ENCODE data around the gene DUOX1. TPM values are rescaled to one million over a fixed set of nuclear protein-coding genes. Genes with fewer than 3 reads are reported as not detected.
A peak's percentile ranks its signal among the peaks of the same experiment; 100 is the strongest.

DUOX1 gene
- total RNA-seq, 4 donors from 2014 or later = 0.33 to 1.7 (median 0.61) TPM

DNA sequence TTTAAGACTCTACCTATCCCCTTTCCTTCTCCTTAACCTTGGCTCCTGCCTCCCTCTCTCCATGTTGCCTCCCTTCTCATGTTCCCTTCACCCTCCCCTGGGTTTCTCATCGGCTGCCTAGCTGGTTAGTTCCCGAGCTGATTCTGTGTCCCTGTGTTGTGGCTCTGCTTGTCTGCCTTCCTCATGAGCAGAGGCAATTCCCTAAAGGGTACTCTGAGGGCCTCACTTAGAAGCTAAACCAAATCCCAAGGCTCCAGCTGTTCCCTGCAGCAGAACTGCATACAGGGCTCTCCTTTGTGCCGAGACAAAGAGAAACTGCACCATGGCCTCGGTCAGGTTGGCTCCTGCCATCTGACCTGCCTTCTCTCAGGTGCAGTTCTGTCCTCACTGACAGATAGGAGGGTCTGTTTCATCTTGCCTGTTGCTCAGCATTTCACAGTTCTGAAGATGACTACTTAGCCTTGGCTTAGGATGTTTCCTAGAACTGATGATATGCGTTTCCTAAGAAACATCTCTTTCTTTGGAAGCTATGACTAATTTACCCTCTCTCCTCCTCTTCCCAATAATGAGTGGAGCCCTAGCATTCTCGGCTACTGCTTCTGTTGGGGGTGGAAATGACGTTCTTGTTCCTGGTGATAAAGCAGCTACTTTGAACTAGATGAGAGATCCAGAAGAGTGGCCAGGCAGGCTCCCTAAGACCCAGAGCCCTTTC, 27.1 kb downstream of the DUOX1 start:
- TF ChIP-seq, protein P1, sequence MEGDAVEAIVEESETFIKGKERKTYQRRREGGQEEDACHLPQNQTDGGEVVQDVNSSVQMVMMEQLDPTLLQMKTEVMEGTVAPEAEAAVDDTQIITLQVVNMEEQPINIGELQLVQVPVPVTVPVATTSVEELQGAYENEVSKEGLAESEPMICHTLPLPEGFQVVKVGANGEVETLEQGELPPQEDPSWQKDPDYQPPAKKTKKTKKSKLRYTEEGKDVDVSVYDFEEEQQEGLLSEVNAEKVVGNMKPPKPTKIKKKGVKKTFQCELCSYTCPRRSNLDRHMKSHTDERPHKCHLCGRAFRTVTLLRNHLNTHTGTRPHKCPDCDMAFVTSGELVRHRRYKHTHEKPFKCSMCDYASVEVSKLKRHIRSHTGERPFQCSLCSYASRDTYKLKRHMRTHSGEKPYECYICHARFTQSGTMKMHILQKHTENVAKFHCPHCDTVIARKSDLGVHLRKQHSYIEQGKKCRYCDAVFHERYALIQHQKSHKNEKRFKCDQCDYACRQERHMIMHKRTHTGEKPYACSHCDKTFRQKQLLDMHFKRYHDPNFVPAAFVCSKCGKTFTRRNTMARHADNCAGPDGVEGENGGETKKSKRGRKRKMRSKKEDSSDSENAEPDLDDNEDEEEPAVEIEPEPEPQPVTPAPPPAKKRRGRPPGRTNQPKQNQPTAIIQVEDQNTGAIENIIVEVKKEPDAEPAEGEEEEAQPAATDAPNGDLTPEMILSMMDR (IDR thresholded peaks at IDR 0.05) = no peak
- TF ChIP-seq POLR2A (IDR thresholded peaks at IDR 0.05; ENCODE audit: low read depth) = no peak
- TF ChIP-seq POLR2AphosphoS5 (IDR thresholded peaks at IDR 0.05) = no peak
- TF ChIP-seq EP300 (IDR thresholded peaks at IDR 0.05) = no peak
- no peak for DNase-seq (ENCODE audit: extremely low spot score)
- Histone ChIP-seq H3K4me1 (no peaks in the 10 kb centered on the region), H3K27me3 (no peaks in the 10 kb centered on the region), H3K36me3 (peaks cover 0 to 6% (median 2%) of the 10 kb centered on the region in 4 donors), H3K27ac (replicated peaks in 1 of 4) (no peak overlapping the region), H3K9me3 (no peaks in the 10 kb centered on the region), H3K4me3 (no peak overlapping the region)
- WGBS = 69% methylated on average over 7 of the region's 7 CpGs
- intact Hi-C loops (cut with DNase I) = no loop called here

DNA sequence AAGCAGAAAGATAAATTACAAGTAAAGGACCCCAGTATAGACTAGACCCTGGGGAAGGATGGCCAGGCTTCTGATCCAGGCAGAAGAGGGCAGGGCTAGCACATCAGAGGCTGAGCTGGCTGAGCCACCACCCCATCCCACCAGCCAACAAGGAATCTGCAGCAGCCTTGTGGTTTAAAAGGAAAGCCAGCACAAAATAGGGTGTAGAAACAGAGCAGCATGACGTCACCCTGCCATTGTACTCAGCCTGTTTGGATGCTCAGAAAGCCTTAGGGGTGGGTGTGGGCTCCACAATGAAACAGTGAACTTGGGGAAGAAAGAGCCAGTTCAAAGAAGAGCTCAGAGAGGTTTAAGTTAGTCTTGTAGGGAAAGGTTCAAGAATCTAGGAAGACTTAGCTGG, 28.2 kb downstream of the DUOX1 start:
- 68% methylated on average over 1 of the region's 1 CpG for WGBS
- no peaks in the 10 kb centered on the region for H3K36me3 ChIP-seq
- intact Hi-C loops (cut with DNase I) = no loop called here
- TF ChIP-seq POLR2A (IDR thresholded peaks at IDR 0.05; ENCODE audit: low read depth) = no peak
- TF ChIP-seq EP300 (IDR thresholded peaks at IDR 0.05) = no peak
- TF ChIP-seq, protein P1 (IDR thresholded peaks at IDR 0.05) = no peak
- no peak for TF ChIP-seq POLR2AphosphoS5 (IDR thresholded peaks at IDR 0.05)
- no peak overlapping the region for H3K27ac ChIP-seq (replicated peaks in 1 of 4)
- no peaks in the 10 kb centered on the region for H3K9me3 ChIP-seq
- H3K4me1 ChIP-seq = peaks cover 5 to 6% (median 6%) of the 10 kb centered on the region in 4 donors
- DNase-seq (ENCODE audit: extremely low spot score) = no peak
- H3K4me3 ChIP-seq = no peak overlapping the region
- H3K27me3 ChIP-seq = no peaks in the 10 kb centered on the region

DNA sequence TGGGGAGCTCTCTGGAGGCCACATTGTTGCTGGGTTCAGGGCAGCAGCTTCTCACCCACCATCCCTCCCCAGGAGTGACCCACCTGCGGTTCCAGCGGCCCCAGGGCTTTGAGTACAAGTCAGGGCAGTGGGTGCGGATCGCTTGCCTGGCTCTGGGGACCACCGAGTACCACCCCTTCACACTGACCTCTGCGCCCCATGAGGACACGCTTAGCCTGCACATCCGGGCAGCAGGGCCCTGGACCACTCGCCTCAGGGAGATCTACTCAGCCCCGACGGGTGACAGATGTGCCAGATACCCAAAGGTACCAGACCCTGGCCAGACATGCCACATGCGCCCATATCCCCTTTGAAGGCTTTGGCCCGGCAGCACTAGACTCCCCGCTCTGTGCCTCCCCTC, 31.9 kb downstream of the DUOX1 start:
- TF ChIP-seq EP300 (IDR thresholded peaks at IDR 0.05) (no peak), POLR2AphosphoS5 (IDR thresholded peaks at IDR 0.05) (no peak), POLR2A (IDR thresholded peaks at IDR 0.05; ENCODE audit: low read depth) (no peak)
- TF ChIP-seq, protein P1 (IDR thresholded peaks at IDR 0.05) = no peak
- H3K27me3 ChIP-seq = no peaks in the 10 kb centered on the region
- H3K9me3 ChIP-seq = peaks cover 0 to 2% (median 0%) of the 10 kb centered on the region in 4 donors
- H3K36me3 ChIP-seq = no peaks in the 10 kb centered on the region
- intact Hi-C loops (cut with DNase I) = loop anchor here (2.0 kb wide), 1 partner anchor 295 kb away; no protein-coding TSS in a partner anchor
- no peak for DNase-seq (ENCODE audit: extremely low spot score)
- no peak overlapping the region for H3K27ac ChIP-seq (replicated peaks in 1 of 4)
- 92% methylated on average over 14 of the region's 14 CpGs for WGBS
- no peak overlapping the region for H3K4me3 ChIP-seq
- H3K4me1 ChIP-seq = peaks cover 16 to 26% (median 20%) of the 10 kb centered on the region in 4 donors

DNA sequence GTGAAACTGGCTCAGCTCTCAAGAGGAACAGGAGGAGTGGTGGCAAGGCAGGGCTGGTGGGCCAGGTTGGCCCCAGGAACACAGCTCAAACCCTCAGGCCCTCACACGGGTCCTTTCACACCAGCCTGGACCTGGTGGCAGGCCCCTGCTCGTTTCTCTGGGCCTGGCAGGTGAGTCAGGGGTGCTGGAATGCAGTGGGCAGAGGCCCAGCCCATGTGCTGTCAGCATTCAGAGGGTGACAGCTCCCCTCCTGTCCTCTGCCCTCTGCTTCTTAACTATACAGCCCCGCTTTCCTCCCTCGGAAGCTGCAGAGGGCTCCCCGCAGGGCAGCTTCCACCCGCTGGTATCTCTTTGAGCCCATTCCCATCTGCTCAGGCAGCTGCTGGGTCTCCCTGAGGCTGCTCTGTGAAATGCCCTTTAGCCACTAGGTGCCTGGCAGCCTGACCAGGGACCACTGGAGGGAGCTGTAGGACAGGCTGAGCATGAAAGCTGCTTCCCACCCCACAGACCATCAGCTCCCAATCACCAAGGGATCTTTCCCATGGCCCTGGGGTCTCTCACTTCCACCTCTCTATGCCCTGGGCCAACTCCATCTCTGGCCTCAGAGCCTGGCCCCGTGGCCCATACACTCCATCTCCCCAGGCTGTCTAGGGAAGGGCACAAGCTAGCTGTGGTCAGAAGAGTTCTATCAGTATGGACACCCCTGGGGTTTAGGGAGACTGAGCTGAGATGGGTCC, 33.1 kb downstream of the DUOX1 start:
- Histone ChIP-seq H3K4me3 (no peak overlapping the region), H3K36me3 (no peaks in the 10 kb centered on the region), H3K27me3 (no peaks in the 10 kb centered on the region), H3K9me3 (peaks cover 0 to 3% (median 0%) of the 10 kb centered on the region in 4 donors), H3K27ac (replicated peaks in 1 of 4) (no peak overlapping the region), H3K4me1 (peaks cover 17 to 39% (median 26%) of the 10 kb centered on the region in 4 donors)
- WGBS = 10% methylated on average over 6 of the region's 7 CpGs
- TF ChIP-seq POLR2A (IDR thresholded peaks at IDR 0.05; ENCODE audit: low read depth) = no peak
- TF ChIP-seq POLR2AphosphoS5 (IDR thresholded peaks at IDR 0.05) = peak; percentile 36 to 38
- TF ChIP-seq EP300 (IDR thresholded peaks at IDR 0.05) = no peak
- TF ChIP-seq, protein P1 (IDR thresholded peaks at IDR 0.05) = peak; percentile 79 to 89 (median 87)
- DNase-seq (ENCODE audit: extremely low spot score) = no peak
- intact Hi-C loops (cut with DNase I) = loop anchor here (2.0 kb wide), 1 partner anchor 294 kb away; no protein-coding TSS in a partner anchor

Data from esophagus muscularis mucosa (tissue), 4 donors.